Measurements from ENCODE around the gene CLRN3.

CLRN3 gene

DNA sequence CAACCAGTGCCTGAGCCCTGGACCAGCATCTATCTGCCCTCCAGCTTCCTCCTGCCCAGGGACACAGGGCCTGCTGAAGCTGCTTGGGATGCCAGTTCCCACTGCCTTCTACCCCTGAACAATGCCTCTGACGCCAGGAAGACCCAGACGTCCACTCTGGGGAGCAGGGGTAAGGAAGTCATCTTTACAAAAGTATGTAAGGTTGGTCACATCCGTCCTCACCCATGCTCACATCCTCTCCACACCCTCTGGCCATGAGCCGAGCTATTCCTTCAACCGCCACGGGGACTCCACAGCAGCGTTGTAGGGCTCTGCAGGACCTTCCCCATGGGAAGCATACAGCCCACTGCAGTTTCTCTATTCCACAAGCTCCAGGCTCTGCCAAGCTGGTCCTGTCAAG is 58.5 kb downstream of the CLRN3 start:
- TF ChIP-seq CTCF (IDR thresholded peaks at IDR 0.05; ENCODE audit: insufficient read depth, low read length, missing control alignments), result no peak
- POLR2A ChIA-PET, result no interaction called here
- CTCF ChIA-PET, result no interaction called here
- no peak overlapping the region for H3K4me3 ChIP-seq (ENCODE audit: low read depth, low read length)
- no peak for DNase-seq (ENCODE audit: low read depth, low spot score)

DNA sequence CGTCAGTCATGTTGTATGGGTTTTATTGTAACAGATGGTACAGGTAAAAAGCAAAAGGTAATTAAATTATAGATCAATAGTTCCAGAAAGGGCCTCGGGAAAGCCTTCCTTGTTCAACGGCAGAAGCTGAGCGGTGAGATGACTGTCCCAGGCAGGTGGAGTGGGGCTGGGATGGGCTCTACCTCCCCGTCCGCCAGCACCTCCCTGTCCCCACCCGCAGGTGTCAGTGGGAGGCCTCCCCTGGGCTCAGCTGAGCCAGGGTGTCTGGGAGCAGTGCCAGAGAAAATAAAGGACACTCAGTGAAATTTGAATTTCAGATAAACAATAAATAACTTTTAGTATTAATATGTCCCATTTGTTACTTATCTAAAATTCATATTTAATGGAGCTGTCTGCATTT is 58.9 kb downstream of the CLRN3 start:
- TF ChIP-seq CTCF (IDR thresholded peaks at IDR 0.05; ENCODE audit: insufficient read depth, low read length, missing control alignments), result no peak
- CTCF ChIA-PET, result no interaction called here
- no peak overlapping the region for H3K4me3 ChIP-seq (ENCODE audit: low read depth, low read length)
- POLR2A ChIA-PET, result no interaction called here
- no peak for DNase-seq (ENCODE audit: low read depth, low spot score)

DNA sequence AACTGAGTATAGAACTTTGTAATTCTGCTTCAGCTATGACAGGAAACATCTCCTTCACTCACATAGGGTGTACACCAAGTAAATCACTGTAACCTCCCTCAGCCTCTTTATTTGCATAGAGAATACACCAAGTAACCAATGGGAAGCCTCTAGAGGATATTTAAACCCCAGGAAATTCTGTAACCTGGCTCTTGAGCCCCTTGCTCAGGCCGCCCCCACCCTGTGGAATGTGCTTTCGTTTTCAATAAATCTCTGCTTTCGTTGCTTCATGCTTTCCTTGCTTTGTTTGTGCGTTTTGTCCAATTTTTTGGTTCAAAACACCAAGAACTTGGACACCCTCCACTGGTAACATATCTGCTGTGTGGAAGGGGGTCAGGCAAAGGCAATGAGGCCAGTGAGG is 60.2 kb downstream of the CLRN3 start:
- no peak overlapping the region for H3K4me3 ChIP-seq (ENCODE audit: low read depth, low read length)
- no peak for TF ChIP-seq CTCF (IDR thresholded peaks at IDR 0.05; ENCODE audit: insufficient read depth, low read length, missing control alignments)
- DNase-seq (ENCODE audit: low read depth, low spot score), result no peak
- CTCF ChIA-PET, result no interaction called here
- POLR2A ChIA-PET, result no interaction called here

GRCh38 chr10:127830414-127830813 is 62.3 kb downstream of the CLRN3 start:
- POLR2A ChIA-PET, result no interaction called here

More at GRCh38 chr10:127830414-127830813, 62.3 kb downstream of the CLRN3 start:
- no peak for DNase-seq (ENCODE audit: low read depth, low spot score)
- TF ChIP-seq CTCF (IDR thresholded peaks at IDR 0.05; ENCODE audit: insufficient read depth, low read length, missing control alignments), result no peak
- H3K4me3 ChIP-seq (ENCODE audit: low read depth, low read length), result no peak overlapping the region
- CTCF ChIA-PET, result no interaction called here

Data from AG04449 (cell line).